IMR-90 (cell line): ENCODE results near the gene BMP10. TPM values are rescaled to one million over a fixed set of nuclear protein-coding genes. Genes with fewer than 3 reads are reported as not detected.

Experiments
- ATAC-seq: fragments of 200-7000 bp; cut with Tn5 transposase; 2 replicates; pipeline ENCODE4 v1.9.1; 2020; ENCODE audit warnings: low read depth, mild to moderate bottlenecking, moderate library complexity
- BruUV-seq: library from RNA; stranded (reverse); fragments of 400-500 nt; replicated peaks from 2 replicates; lab custom pipeline; 2021; lab: Mats Ljungman, UMichigan
- CTCF ChIA-PET: fragments of 300-600 bp; formaldehyde crosslinking; extraction: SDS; loops from one replicate; lab custom pipeline; 2021; ENCODE audit warnings: antibody characterized with exemption; lab: Yijun Ruan, JAX
- POLR2A ChIA-PET: fragments of 300-600 bp; sonication (Branson Sonifier 250); formaldehyde crosslinking; loops from one replicate; lab custom pipeline; 2022; ENCODE audit warnings: antibody characterized with exemption; ENCODE audit not compliant: unreplicated experiment; lab: Charles Lee
- DNase-seq: peaks from one replicate; pipeline ENCODE4 v3.0.0; 2013
- H2AFZ ChIP-seq: replicated peaks from 2 replicates; pipeline ENCODE3; 2013; ENCODE audit warnings: low read length, mild to moderate bottlenecking; ENCODE audit not compliant: poor library complexity
- H2AK5ac ChIP-seq: 2 replicates; pipeline ENCODE4 v1.6.1; 2013; ENCODE audit warnings: low read depth, low read length, inconsistent platforms
- H2AK9ac ChIP-seq: replicated peaks from 2 replicates; pipeline ENCODE3; 2013; ENCODE audit warnings: mild to moderate bottlenecking, low read depth, low read length, moderate library complexity; ENCODE audit not compliant: poor library complexity
- H2BK120ac ChIP-seq: 2 replicates; pipeline ENCODE4 v1.6.1; 2013; ENCODE audit warnings: low read depth, low read length, inconsistent platforms
- H2BK15ac ChIP-seq: 3 replicates; pipeline ENCODE4 v1.6.1; 2013; ENCODE audit warnings: low read depth, low read length, inconsistent platforms
- H2BK20ac ChIP-seq: 2 replicates; pipeline ENCODE4 v1.6.1; 2013; ENCODE audit warnings: low read depth, mild to moderate bottlenecking, inconsistent platforms, low read length, moderate library complexity
- H2BK5ac ChIP-seq: 2 replicates; pipeline ENCODE4 v1.6.1; 2013; ENCODE audit warnings: mild to moderate bottlenecking, low read depth, low read length, inconsistent platforms; ENCODE audit not compliant: poor library complexity, severe bottlenecking
- H3K14ac ChIP-seq: replicated peaks from 2 replicates; pipeline ENCODE4 v1.6.1; 2013; ENCODE audit warnings: low read depth, low read length, inconsistent platforms
- H3K18ac ChIP-seq: 2 replicates; pipeline ENCODE4 v1.6.1; 2013; ENCODE audit warnings: low read depth, low read length, control low read depth
- H3K23ac ChIP-seq: 2 replicates; pipeline ENCODE4 v1.6.1; 2013; ENCODE audit warnings: low read depth, low read length, inconsistent platforms
- H3K27ac ChIP-seq: 2 replicates; pipeline ENCODE4 v1.5.1; 2013; ENCODE audit warnings: mild to moderate bottlenecking, control low read depth, low read length; ENCODE audit not compliant: insufficient read depth
- H3K27me3 ChIP-seq: 2 replicates; pipeline ENCODE4 v1.6.1; 2013; ENCODE audit warnings: low read length; ENCODE audit not compliant: control insufficient read depth, insufficient read depth
- H3K36me3 ChIP-seq: 2 replicates; pipeline ENCODE4 v1.6.1; 2013; ENCODE audit warnings: low read length, mixed read lengths; ENCODE audit not compliant: control insufficient read depth, insufficient read depth
- H3K4ac ChIP-seq: 2 replicates; pipeline ENCODE4 v1.6.1; 2013; ENCODE audit warnings: low read depth, low read length, inconsistent platforms
- H3K4me1 ChIP-seq: 2 replicates; pipeline ENCODE4 v1.6.1; 2013; ENCODE audit warnings: low read length, mixed read lengths; ENCODE audit not compliant: control insufficient read depth, insufficient read depth
- H3K4me2 ChIP-seq: 2 replicates; pipeline ENCODE4 v1.6.1; 2013; ENCODE audit warnings: low read depth, mild to moderate bottlenecking, control low read depth, low read length, moderate library complexity
- H3K4me3 ChIP-seq: 2 replicates; pipeline ENCODE4 v1.5.1; 2013; ENCODE audit warnings: low read depth, mild to moderate bottlenecking, control low read depth, low read length, moderate library complexity; ENCODE audit not compliant: insufficient read depth
- H3K56ac ChIP-seq: 2 replicates; pipeline ENCODE4 v1.6.1; 2013; ENCODE audit warnings: low read length, inconsistent platforms; ENCODE audit not compliant: insufficient read depth; ENCODE audit errors: extremely low read depth
- H3K79me1 ChIP-seq, 2 experiments: 2 replicates each; pipeline ENCODE4 v1.6.1; 2013; ENCODE audit warnings: low read length in 2 of 2, inconsistent platforms in 1 of 2, low read depth in 1 of 2
- H3K9ac ChIP-seq: 2 replicates; pipeline ENCODE4 v1.6.1; 2013; ENCODE audit warnings: low read depth, low read length, control low read depth
- H3K9me1 ChIP-seq: 2 replicates; pipeline ENCODE4 v1.6.1; 2013; ENCODE audit warnings: low read length, inconsistent platforms; ENCODE audit not compliant: insufficient read depth
- H3K9me3 ChIP-seq: 2 replicates; pipeline ENCODE4 v1.6.1; 2013; ENCODE audit warnings: low read length; ENCODE audit not compliant: control insufficient read depth, insufficient read depth
- H4K20me1 ChIP-seq: 2 replicates; pipeline ENCODE4 v1.6.1; 2013; ENCODE audit warnings: low read length, inconsistent platforms; ENCODE audit not compliant: insufficient read depth
- H4K5ac ChIP-seq: 2 replicates; pipeline ENCODE4 v1.6.1; 2013; ENCODE audit warnings: mild to moderate bottlenecking, low read depth, low read length, control low read depth
- H4K8ac ChIP-seq, 2 experiments: 2 replicates each; pipeline ENCODE4 v1.6.1; 2013; ENCODE audit warnings: low read depth in 2 of 2, low read length in 2 of 2, control low read depth in 1 of 2, inconsistent platforms in 1 of 2
- H4K91ac ChIP-seq: 2 replicates; pipeline ENCODE4 v1.6.1; 2013; ENCODE audit warnings: low read depth, low read length, inconsistent platforms; ENCODE audit not compliant: insufficient read depth
- CHD1 ChIP-seq: IDR thresholded peaks from 2 replicates; pipeline ENCODE4 v1.6.1; 2012; ENCODE audit warnings: low read depth, low read length, improper control_type of control experiment
- MAFK ChIP-seq: IDR thresholded peaks from 2 replicates; pipeline ENCODE4 v1.6.1; 2012; ENCODE audit warnings: low read depth, low read length, improper control_type of control experiment
- NFE2L2 ChIP-seq: fragments of 150-350 bp; IDR thresholded peaks from 2 replicates; pipeline ENCODE4 v1.6.1; 2016; ENCODE audit warnings: low read depth, mild to moderate bottlenecking, low read length
- RAD21 ChIP-seq: IDR thresholded peaks from 2 replicates; pipeline ENCODE4 v1.6.1; 2012; ENCODE audit warnings: low read length, improper control_type of control experiment
- RCOR1 ChIP-seq: IDR thresholded peaks from 2 replicates; pipeline ENCODE4 v1.6.1; 2012; ENCODE audit warnings: mild to moderate bottlenecking, low read length, improper control_type of control experiment; ENCODE audit not compliant: insufficient replicate concordance
- SMC3 ChIP-seq: fragments of 150-350 bp; IDR thresholded peaks from 2 replicates; pipeline ENCODE4 v1.6.1; 2016; ENCODE audit warnings: low read depth, mild to moderate bottlenecking, antibody characterized with exemption, low read length, moderate library complexity
- USF2 ChIP-seq: fragments of 150-350 bp; IDR thresholded peaks from 2 replicates; pipeline ENCODE4 v1.6.1; 2017; ENCODE audit warnings: mild to moderate bottlenecking, antibody characterized with exemption, low read length, low read depth
- WGBS, 2 experiments: methylation state at CpG; one replicate each; pipeline versions ENCODE4 v1.1.5 to v1.1.7; 2013; ENCODE audit warnings: missing lambda C conversion rate in 2 of 2; ENCODE audit not compliant: insufficient read length in 1 of 2; ENCODE audit errors: extremely low coverage in 2 of 2; 5-methylcytosine and 5-hydroxymethylcytosine counted together
- dilution Hi-C: fragments of 300-500 bp; cut with HindIII; formaldehyde crosslinking; loops from one replicate; pipeline ENCODE4 v1.14.3; 2018; ENCODE audit warnings: low sequenced_read_pairs; ENCODE audit not compliant: unreplicated experiment
- in situ Hi-C: fragments of 300-500 bp; cut with MboI; formaldehyde crosslinking; loops from 3 replicates; pipeline ENCODE4 v1.14.3; 2019; ENCODE audit warnings: low sequenced_read_pairs, inconsistent platforms, mixed read lengths
- intact Hi-C: fragments of 100-400 bp; cut with micrococcal nuclease; formaldehyde crosslinking; loops from 2 replicates; pipeline ENCODE4 v1.10.0; 2022
- polyA plus RNA-seq, 3 experiments: library from polyadenylated mRNA; depleted of rRNA; stranded (reverse); fragments of >200 nt; gene quantifications; 2 replicates each; pipeline ENCODE4 v1.2.3, GENCODE V29; 2012; ENCODE audit warnings: low replicate concordance in 1 of 3
- total RNA-seq: library from RNA; depleted of rRNA; stranded (reverse); fragments of >200 nt; gene quantifications from 2 replicates; pipeline ENCODE4 v1.2.3, GENCODE V29; 2012

The BMP10 gene
- total and polyA plus RNA-seq, 2 of the 4 experiments (the other 2 are of a cell fraction) = not detected

GRCh38 chr2:68906716-68907115, 35.5 kb upstream of the BMP10 start:
- H3K18ac ChIP-seq = no peak overlapping the region
- H3K4me2 ChIP-seq = no peak overlapping the region
- H2BK5ac ChIP-seq = no peak overlapping the region
- ATAC-seq (no peak), DNase-seq (no peak)
- no peaks in the 10 kb centered on the region for H3K27me3 ChIP-seq
- no peak overlapping the region for H2AK5ac ChIP-seq
- H3K9ac ChIP-seq = no peak overlapping the region
- POLR2A ChIA-PET = interaction anchor here (0.6 kb wide), 1 partner anchor 527 kb away, joined by 3 read pairs; no protein-coding TSS in a partner anchor
- CTCF ChIA-PET = interaction anchor here (1.2 to 2.8 kb wide), 4 partner anchors 47 to 155 kb away, joined by 4 to 13 read pairs (median 6); no protein-coding TSS in a partner anchor
- no peak overlapping the region for H3K4ac ChIP-seq
- H4K91ac ChIP-seq = no peak overlapping the region
- no peaks in the 10 kb centered on the region for H3K79me1 ChIP-seq
- no peaks in the 10 kb centered on the region for H3K36me3 ChIP-seq
- no peak overlapping the region for H2AK9ac ChIP-seq
- H3K9me1 ChIP-seq = peaks cover 6% of the 10 kb centered on the region; the same call in 1 of the 2 replicates
- H3K27ac ChIP-seq = no peak overlapping the region
- BruUV-seq = no TSS peak
- dilution Hi-C loops = no loop called here
- no peak overlapping the region for H3K4me3 ChIP-seq
- no CpG with 5 or more reads among the region's 3 CpGs for WGBS, 2 experiments
- H2BK15ac ChIP-seq = no peak overlapping the region
- no peak overlapping the region for H2BK120ac ChIP-seq
- H4K5ac ChIP-seq = no peak overlapping the region
- H2AFZ ChIP-seq = no peak overlapping the region
- H3K14ac ChIP-seq = no peak overlapping the region
- H3K23ac ChIP-seq = no peak overlapping the region
- peaks cover 10% of the 10 kb centered on the region for H3K4me1 ChIP-seq
- TF ChIP-seq MAFK (no peak), NFE2L2 (no peak), RCOR1 (no peak), RAD21 (no peak), SMC3 (no peak), USF2 (no peak), CHD1 (no peak)
- H4K20me1 ChIP-seq = no peaks in the 10 kb centered on the region
- H2BK20ac ChIP-seq = peak overlapping the region; percentile 62; the same call in 1 of the 2 replicates
- H3K56ac ChIP-seq = no peak overlapping the region
- in situ Hi-C loops = no loop called here
- H3K9me3 ChIP-seq = peaks cover under 1% of the 10 kb centered on the region; the same call in 1 of the 2 replicates
- no peak overlapping the region for H4K8ac ChIP-seq
- intact Hi-C loops = loop anchor here (5.0 kb wide), 1 partner anchor 49 kb away; no protein-coding TSS in a partner anchor
